Caki2 (cell line): Measurements from ENCODE around the gene PMS2. TPM values are rescaled to one million over a fixed set of nuclear protein-coding genes. Genes with fewer than 3 reads are reported as not detected.
A peak's percentile ranks its signal among the peaks of the same experiment; 100 is the strongest.
"Not testable (repeated sequence)": the region's sequence is repeated elsewhere in the genome, so short reads cannot be mapped to it uniquely, and the experiment has no call there.

Experiments used
- DNase-seq: peaks from one replicate; pipeline ENCODE4 v3.0.0-alpha.2; 2015; ENCODE audit warnings: low read depth
- in situ Hi-C: cut with HindIII; loops from 2 replicates; pipeline ENCODE4 v1.10.0; 2016; ENCODE audit warnings: low sequenced_read_pairs, low pct_unique_long_range_greater_than_20kb, mixed read lengths
- total RNA-seq: library from RNA; depleted of rRNA; stranded (reverse); fragments of >200 nt; shearing (Covaris generic); gene quantifications from 2 replicates; pipeline ENCODE4 v1.2.3, GENCODE V29; 2014; ENCODE audit warnings: low replicate concordance; rRNA removed

PMS2 gene, protein sequence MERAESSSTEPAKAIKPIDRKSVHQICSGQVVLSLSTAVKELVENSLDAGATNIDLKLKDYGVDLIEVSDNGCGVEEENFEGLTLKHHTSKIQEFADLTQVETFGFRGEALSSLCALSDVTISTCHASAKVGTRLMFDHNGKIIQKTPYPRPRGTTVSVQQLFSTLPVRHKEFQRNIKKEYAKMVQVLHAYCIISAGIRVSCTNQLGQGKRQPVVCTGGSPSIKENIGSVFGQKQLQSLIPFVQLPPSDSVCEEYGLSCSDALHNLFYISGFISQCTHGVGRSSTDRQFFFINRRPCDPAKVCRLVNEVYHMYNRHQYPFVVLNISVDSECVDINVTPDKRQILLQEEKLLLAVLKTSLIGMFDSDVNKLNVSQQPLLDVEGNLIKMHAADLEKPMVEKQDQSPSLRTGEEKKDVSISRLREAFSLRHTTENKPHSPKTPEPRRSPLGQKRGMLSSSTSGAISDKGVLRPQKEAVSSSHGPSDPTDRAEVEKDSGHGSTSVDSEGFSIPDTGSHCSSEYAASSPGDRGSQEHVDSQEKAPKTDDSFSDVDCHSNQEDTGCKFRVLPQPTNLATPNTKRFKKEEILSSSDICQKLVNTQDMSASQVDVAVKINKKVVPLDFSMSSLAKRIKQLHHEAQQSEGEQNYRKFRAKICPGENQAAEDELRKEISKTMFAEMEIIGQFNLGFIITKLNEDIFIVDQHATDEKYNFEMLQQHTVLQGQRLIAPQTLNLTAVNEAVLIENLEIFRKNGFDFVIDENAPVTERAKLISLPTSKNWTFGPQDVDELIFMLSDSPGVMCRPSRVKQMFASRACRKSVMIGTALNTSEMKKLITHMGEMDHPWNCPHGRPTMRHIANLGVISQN
- 23.9 and 25.2 TPM in 2 replicates for total RNA-seq

DNA sequence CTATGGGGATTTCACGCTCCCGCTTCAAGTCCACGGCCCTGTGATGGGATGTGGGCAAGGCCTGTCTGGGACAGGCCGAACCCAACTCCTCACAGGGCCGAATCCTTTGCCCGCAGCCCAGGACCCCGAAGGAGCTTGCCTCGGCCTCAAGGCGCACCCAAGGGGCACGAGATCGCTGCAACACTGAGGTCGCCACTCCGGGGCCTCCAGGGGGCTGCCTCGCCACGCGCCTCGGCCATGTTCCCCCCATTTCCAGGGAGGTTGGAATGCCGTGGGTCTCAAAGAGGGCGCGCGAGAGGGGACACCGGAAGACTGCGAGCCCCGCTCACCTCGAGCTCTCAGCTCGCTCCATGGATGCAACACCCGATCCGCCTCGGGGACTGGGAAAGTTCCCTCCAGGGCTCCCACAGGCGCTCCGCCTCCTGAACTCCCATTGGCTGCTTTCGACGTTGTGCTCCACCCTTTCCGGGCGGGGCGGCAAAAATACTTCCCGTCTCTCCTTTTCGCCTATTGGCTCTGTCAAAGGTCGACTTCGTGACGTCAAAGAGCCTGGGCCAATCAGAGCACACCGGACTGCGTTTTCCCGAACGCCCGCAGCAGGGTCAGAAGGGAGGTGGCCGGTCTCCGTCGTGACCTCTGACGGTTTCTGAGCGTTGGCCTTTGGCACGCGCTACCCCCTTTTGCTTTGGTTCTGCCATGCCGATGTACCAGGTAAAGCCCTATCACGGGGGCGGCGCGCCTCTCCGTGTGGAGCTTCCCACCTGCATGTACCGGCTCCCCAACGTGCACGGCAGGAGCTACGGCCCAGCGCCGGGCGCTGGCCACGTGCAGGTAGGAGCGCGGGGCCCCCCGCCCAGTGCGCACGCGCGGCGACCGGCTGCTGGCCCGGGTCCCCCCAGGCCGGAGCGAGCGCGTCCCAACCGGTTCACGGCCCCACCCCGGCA lies at the start of gene PMS2, which contains the start of gene AIMP2:
PMS2 (minus strand) TSS at position 382 of the 944 bp plus-strand sequence; CDS start at position 352, 30 bp downstream.
AIMP2 (plus strand) TSS at position 605 of the 944 bp plus-strand sequence; CDS start at position 697, 92 bp downstream.
- peak; percentile 100 for DNase-seq
- in situ Hi-C loops: no loop called here

DNA sequence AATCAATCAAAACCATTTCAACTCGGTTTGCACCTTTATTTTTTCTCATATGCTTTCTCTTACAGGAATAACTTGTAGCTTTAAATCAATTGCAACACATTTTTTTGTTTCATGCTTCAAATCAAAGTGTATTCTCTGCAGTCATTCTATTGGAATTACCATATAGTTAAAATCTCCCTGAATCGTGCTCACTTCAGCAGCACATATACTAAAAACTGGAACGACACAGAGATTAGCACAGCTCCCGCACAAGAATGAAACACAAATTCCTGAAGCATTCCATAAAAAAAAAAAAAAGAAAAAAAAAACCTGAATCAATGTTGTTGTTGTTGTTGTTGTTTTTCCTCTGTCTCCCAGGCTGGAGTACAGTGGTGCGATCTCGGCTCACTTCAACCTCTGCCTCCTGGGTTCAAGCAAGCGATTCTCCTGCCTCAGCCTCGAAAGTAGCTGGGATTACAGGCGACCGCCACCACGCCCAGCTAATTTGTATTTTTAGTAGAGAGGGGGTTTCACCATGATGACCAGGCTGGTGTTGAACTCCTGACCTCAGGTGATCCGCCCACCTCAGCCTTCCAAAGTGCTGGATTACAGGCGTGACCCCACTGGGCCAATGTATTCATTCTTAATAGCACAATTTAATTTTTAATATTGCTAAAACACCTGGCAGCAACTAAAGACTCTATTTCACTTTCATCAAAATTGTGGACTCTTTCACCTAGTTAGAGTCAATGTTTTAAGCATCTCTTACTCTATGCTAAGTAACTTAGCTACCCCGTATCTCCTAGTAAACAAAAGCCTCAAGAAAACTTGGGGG lies 48.7 kb upstream of the PMS2 start:
- DNase-seq: peak; percentile 19
- in situ Hi-C loops: no loop called here

DNA sequence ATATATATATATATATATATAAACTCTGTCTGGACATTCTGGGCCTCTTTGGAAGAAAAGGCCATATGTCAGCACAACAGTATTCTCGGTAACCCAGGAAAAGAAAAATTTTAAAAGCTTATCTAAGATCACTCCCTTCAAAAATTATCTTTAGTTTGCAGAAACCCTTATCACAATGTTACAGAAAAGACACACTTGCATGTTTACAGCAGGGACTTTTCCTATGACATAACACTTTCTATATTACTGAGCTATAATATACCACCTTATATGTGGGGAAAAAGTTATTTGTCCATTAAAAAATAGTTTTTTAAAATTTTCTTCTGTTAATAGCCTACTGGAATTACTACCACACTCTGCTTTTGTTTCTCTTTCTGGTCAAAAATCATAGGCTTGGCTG lies 47.8 kb upstream of the PMS2 start:
- in situ Hi-C loops: no loop called here
- DNase-seq: no peak

DNA sequence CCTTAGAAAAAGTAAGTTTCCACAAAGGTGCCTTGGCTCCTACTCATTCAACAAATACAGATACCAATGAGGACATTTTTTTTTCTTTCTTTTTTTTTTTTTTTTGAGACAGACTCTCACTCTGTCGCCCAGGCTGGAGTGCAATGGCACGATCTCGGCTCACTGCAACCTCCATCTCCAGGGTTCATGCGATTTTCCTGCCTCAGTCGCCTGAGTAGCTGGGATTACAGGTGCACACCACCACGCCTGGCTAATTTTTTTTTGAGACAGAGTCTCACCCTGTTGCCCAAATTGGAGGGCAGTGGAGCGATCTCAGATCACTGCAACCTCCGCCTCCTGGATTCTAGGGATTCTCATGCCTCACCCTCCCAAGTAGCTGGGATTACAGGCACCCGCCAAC lies 42.3 kb upstream of the PMS2 start:
- in situ Hi-C loops, DNase-seq: not testable (repeated sequence)

DNA sequence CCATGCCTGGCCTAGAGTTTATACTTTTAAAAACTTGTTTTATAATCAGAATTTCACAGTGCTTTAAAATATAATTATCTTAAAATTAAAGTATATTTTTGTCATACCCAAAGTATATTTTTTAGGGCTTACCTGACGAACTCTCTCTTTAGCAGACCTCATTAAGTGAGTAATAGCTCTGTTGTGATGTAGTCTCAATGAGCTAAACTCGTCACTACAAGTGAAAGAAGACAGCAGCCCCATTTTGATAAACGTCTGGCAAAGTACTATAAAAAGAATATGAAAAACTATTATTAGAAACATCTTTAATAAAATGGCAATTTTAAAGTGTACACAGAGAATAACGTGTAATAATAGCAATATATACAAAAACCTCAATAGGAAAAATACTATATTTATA lies 40.9 kb upstream of the PMS2 start:
- no peak for DNase-seq

DNA sequence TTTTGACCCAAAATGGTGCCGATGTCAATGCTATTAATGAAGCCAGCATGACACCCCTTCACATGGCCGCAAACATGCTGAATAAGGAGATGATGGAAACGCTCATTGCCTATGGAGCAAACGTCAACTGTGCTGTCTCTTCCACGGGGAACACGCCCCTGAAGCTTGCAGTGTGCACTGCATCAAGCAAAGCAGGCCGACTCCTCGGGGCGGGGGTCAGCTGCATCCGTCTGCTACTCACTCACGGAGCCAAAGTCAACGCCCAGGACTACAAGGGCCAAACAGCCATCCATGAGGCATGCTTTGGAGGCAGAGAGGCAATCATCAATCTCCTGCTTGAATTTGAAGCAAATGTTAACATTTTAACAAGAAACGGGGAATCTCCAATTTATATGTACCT lies 26.8 kb upstream of the PMS2 start:
- in situ Hi-C loops: no loop called here
- no peak for DNase-seq

More for the DNA sequence above, 40.9 kb upstream of the PMS2 start:
- in situ Hi-C loops: no loop called here

DNA sequence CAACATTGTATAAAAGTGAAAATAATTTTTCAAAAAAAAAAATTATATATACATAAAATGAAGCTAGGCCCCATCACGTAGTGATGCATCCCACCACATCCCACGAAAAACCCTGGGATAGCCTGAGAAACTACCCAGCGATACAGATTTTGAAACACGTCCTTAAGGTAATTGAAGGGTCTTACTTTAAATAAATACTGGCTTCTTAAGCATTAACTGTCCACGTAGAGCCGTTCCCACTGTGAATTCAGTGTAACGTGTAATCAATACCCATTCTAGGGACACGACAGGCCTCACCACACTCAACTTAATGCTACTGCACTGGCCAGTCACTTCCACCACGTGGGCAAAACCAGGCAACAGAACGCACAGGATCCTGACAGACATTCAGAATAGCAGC lies 26.3 kb upstream of the PMS2 start:
- in situ Hi-C loops: no loop called here

DNA sequence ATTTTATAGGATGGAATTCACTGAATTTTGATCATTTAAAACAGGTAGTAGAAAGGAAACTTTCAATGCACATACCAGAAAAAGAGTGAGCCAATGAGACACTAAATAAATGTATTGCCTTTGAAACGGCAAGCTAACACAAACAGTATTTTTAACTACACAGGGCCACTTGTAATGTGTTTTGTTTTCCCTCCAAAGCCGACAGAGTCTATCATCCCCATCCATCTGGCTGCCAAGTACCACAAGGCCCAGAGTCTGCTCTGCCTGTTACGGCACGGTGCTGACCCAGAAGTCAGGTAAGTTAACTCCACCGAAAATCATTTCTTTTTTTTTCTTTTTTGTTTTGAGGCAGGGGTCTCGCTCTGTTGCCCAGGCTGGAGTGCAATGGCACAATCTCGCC lies 23.8 kb upstream of the PMS2 start:
- in situ Hi-C loops: no loop called here
- no peak for DNase-seq

More for the DNA sequence above, 26.3 kb upstream of the PMS2 start:
- DNase-seq: no peak

DNA sequence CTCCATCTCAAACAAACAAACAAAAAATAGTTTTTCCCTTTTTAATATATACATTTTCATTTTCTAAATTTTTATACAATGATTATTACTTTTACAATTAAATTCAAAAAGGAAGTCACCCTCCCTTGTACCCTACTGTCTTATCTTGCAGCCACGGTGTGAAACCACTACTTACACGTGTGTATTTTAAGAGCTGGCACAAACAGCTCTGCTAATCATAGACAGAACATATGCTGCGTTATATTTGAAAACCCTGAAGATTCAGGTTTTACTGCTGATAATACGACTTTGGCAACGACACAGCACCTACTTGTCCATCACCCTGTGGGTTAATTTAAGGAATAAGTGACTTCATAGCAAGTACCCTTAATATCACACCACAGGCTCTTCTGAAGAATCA lies 23.3 kb upstream of the PMS2 start:
- in situ Hi-C loops: no loop called here
- DNase-seq: no peak

DNA sequence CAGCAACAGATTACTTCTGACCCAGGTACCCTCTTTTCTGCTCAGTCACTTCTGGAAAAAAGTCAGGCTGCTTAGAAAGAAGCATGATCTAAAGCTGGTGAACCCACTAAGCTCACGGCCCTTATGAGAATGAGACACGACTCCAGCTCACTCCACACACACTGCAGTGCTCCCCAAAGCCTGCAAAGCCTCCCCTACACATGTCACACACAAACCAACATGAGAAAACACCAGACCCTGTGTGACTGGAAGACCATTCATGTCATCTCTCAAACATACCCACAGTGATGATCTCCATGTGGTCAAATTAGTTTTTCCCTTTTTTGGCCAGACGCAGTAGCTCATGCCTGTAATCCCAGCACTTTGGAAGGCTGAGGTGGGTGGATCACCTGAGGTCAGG lies 22.7 kb upstream of the PMS2 start:
- DNase-seq: no peak
- in situ Hi-C loops: no loop called here

DNA sequence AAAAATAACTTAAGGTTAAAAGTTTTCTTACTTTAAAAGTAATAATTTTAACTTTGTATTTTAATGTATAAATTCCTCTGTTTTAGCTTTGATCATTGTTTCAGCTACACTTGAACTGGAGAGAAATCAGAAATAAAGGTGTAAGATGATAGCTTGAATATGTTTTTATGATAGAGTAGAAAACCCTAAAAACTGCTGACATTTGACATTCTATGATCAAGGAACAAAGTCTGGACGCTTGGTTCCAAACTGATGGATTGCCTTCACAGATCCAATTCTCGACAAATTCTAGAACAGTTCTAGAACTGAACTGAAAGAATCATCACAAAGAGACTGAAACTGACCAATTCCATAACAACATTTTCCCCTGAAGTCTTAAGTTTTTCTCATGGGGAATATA lies 22.1 kb upstream of the PMS2 start, which contains the start of gene ANKRD61:
ANKRD61 (plus strand) TSS at position 389 of the 400 bp plus-strand sequence; CDS start at position 389, 0 bp downstream.
- in situ Hi-C loops: no loop called here
- DNase-seq: no peak

DNA sequence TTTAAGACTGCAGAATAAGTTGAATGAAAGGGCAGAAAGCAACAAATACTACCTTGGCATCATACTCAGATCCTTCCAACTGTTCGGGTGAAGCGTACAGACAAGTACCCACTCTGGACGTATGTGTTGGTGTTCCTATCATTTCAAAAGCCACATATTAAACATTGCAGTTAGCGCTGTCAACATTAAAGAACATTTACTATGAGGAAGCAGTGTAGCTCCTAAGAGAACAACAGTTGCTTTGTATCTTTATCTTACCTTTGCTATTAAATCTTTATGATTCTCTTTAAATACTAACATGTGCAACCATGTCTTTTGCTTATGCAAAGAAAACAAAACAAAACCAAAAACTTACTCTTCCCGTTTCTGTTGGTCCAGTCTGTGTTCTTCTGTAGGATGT lies 19.7 kb upstream of the PMS2 start:
- no peak for DNase-seq
- in situ Hi-C loops: no loop called here

DNA sequence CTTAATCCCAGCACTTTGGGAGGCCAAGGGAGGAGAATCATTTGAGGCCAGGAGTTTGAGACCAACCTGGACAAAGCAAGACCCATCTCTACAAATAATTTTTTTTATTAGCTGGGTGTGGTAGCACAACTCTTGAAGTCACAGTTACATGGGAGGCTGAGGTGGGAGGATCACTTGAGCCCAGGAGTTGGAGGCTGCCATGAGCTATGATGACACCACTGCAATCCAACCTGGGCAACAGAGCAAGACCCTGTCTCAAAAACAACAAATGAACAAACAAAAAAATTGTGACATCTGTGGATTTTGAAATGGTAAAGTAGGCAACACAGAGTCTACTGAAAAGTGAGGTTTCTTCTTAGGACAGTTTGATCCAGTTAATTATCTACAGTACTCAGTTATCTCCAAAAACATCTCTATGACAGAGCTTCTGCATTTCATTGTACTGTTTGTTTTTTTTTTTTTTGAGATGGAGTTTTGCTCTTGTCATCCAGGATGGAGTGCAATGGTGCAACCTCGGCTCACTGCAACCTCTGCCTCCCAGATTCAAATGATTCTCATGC lies 19.0 kb upstream of the PMS2 start:
- in situ Hi-C loops: no loop called here

DNA sequence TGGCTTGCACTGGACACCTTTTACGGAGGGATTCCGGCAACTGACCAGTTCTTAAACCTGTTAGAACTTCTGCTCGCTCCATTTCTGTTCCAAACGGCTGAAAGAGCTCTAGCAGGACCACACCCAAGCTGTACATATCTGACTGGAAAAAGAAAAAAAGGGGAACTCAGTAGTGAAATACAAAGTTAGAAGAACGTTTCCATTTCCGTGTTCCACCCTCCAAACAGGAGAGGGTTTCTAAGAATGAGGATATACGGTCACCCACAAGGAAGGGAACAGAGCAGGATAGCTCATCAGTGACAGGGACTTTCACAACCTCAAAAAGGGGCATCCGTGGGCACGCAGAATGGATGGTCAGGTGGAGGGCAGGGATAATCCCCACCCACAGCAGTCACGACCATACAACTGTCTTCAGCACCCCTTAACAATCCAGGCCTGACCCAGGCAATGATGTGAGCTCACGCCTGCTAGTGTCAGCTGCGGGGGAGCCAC lies 18.0 kb upstream of the PMS2 start:
- no peak for DNase-seq
- in situ Hi-C loops: no loop called here

More for the DNA sequence above, 19.0 kb upstream of the PMS2 start:
- DNase-seq: no peak

DNA sequence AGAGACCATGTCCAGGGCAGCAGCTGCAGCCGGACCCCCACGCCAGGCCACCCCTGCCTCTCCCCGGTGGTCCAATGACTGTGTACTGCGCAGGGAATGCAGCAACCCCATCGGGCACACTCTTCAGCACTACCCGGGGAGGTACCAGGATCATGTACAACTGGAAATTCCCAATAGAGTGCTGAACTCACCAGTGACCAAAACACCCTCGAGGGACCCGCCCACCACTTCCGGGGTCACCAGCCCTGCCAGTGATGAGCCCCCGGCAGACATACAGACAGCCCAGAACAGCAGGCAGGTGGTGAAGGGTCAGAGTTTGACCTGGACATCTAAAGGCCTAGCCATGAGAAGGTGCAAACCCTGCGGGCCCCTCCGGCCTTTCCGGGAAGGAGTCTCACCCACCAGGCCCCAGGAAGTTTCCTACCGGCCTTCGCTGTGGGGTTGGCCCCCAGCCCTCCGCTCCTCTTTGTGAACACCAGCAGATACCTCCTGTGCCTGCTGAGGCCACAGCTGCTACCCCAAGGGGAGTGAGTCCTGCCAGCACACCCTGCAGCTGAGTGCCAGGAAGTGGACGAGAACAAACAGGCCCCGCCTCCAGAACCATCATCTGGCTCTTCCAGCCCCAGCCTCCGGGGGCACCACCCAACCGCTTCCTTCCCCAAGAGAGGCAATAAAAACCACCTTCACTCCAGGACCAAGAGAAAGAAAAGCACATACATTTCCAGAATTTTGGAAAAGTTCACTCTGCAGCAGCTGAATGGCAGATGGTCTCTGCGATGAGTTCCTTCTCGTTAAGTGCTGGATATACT lies 17.4 kb upstream of the PMS2 start:
- in situ Hi-C loops: no loop called here
- DNase-seq: peak; percentile 32

DNA sequence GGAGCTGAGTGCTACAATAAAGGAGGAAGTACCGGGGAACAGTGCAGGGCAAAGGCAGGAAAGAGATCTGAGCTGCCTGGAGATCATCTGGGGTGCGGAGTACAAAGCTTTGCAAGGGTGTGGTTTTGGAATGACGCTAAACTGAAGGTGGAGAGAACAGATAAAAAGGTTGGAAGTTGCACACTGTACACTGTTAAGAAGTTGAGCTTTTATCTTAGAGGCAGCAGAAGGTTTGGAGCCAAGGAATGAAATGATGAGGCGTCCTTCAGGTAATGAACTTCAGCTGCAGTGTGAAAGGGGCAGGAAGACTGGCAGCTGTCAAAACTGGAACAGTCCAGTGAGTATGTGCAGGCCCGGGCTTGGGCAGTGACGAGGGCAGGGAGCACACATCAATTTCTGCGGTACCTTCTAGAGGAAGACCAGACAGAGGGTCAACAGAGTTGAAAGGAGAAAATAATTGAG lies 15.2 kb upstream of the PMS2 start:
- DNase-seq: no peak
- in situ Hi-C loops: no loop called here
